HFFc6 (cell line): ENCODE measurements around the gene FILIP1L. TPM values are rescaled to one million over a fixed set of nuclear protein-coding genes. Genes with fewer than 3 reads are reported as not detected.

Experiments used
- DNase-seq: peaks from one replicate; pipeline ENCODE4 v3.0.0-alpha.2; 2018
- H3K27ac Mint-ChIP-seq: 2 replicates; pipeline ENCODE4 v1.8.0; 2020; ENCODE audit warnings: mild to moderate bottlenecking, mixed read lengths
- H3K27me3 Mint-ChIP-seq: 2 replicates; pipeline ENCODE4 v1.8.0; 2021; ENCODE audit warnings: mild to moderate bottlenecking, moderate library complexity, mixed read lengths; ENCODE audit not compliant: insufficient read depth
- H3K36me3 Mint-ChIP-seq: 2 replicates; pipeline ENCODE4 v1.8.0; 2021; ENCODE audit warnings: low read depth, mixed read lengths
- H3K4me1 Mint-ChIP-seq: 2 replicates; pipeline ENCODE4 v1.8.0; 2020; ENCODE audit warnings: low read depth, mixed read lengths
- H3K4me3 Mint-ChIP-seq: 2 replicates; pipeline ENCODE4 v1.8.0; 2020; ENCODE audit warnings: mild to moderate bottlenecking, moderate library complexity, mixed read lengths
- H3K9me3 Mint-ChIP-seq: 2 replicates; pipeline ENCODE4 v1.8.0; 2020; ENCODE audit warnings: mild to moderate bottlenecking, mixed read lengths
- total RNA-seq, 6 experiments: library from RNA; stranded (reverse); fragmentation: NEBNext Ultra II Directional; extraction: Animal tissue kit (Norgen Biotek cat#: 25700); gene quantifications; 2 replicates in 1 of 6; 3 replicates in 5 of 6; pipeline ENCODE4 v1.2.3, GENCODE V29; 2021
- TF ChIP-seq, protein P1 (sequence below): fragments of 200-600 bp; sonication (generic); IDR thresholded peaks from 2 replicates; pipeline ENCODE4 v1.5.0; 2021; ENCODE audit warnings: antibody characterized with exemption, mild to moderate bottlenecking

Gene FILIP1L
- total RNA-seq, 6 experiments from 2014 or later = 37.8 to 54.7 (median 48.2) TPM

DNA sequence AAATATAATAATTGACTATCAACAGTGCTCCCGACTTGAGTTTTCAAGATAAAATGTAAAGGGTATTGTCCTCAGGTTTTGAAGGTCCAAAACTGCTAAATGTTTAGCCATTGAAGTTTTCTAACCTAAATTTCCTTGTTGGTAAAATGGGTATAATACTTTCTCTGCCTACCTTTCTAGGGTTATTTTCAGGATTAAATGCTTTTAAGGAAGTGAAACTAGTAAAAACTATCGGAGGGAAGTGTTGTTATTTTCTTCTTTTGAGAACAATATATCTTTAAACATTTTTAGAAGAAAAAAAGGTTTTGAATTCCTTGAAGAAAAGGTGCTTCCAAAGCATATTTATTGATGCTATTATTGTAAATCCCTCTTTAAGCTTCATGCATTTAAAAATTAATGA is 67.3 kb downstream of the FILIP1L start:
- 0 out of 2 replicates have a peak, but pooled peaks cover 4% of the 10 kb centered on the region for H3K36me3 Mint-ChIP-seq
- no peaks in the 10 kb centered on the region for H3K27me3 Mint-ChIP-seq
- no peaks in the 10 kb centered on the region for H3K9me3 Mint-ChIP-seq
- H3K4me3 Mint-ChIP-seq = peak overlapping the region; percentile 62
- H3K27ac Mint-ChIP-seq = peak overlapping the region; percentile 57; the same call in 1 of the 2 replicates
- TF ChIP-seq, protein P1, sequence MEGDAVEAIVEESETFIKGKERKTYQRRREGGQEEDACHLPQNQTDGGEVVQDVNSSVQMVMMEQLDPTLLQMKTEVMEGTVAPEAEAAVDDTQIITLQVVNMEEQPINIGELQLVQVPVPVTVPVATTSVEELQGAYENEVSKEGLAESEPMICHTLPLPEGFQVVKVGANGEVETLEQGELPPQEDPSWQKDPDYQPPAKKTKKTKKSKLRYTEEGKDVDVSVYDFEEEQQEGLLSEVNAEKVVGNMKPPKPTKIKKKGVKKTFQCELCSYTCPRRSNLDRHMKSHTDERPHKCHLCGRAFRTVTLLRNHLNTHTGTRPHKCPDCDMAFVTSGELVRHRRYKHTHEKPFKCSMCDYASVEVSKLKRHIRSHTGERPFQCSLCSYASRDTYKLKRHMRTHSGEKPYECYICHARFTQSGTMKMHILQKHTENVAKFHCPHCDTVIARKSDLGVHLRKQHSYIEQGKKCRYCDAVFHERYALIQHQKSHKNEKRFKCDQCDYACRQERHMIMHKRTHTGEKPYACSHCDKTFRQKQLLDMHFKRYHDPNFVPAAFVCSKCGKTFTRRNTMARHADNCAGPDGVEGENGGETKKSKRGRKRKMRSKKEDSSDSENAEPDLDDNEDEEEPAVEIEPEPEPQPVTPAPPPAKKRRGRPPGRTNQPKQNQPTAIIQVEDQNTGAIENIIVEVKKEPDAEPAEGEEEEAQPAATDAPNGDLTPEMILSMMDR = no peak
- H3K4me1 Mint-ChIP-seq = peaks cover 65% of the 10 kb centered on the region
- no peak for DNase-seq

DNA sequence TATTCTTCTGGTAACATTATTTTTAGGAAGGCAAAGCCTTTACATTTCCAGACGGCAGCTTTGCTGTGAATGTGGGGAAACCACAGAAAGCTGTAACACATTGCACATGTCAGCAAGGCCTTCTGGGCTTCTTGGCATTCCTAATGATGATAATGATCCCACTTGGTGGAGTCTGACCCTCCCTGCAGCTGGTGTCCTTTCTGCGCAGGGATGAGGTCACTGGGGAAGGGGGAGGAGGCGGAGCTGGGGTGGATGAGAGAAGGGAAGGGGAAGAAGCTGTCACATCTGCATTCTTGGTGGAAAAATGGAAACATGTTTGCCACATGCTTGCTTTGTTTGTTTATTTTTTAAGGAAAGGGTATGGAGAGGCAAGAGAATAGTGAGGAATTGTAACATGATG is 68.6 kb downstream of the FILIP1L start:
- Mint-ChIP-seq H3K36me3 (0 out of 2 replicates have a peak, but pooled peaks cover 4% of the 10 kb centered on the region), H3K4me3 (peak overlapping the region; percentile 42), H3K4me1 (peaks cover 78% of the 10 kb centered on the region), H3K9me3 (no peaks in the 10 kb centered on the region), H3K27ac (peak overlapping the region; percentile 47; the same call in 1 of the 2 replicates), H3K27me3 (no peaks in the 10 kb centered on the region)
- DNase-seq = peak; percentile 76
- TF ChIP-seq, protein P1 = no peak

DNA sequence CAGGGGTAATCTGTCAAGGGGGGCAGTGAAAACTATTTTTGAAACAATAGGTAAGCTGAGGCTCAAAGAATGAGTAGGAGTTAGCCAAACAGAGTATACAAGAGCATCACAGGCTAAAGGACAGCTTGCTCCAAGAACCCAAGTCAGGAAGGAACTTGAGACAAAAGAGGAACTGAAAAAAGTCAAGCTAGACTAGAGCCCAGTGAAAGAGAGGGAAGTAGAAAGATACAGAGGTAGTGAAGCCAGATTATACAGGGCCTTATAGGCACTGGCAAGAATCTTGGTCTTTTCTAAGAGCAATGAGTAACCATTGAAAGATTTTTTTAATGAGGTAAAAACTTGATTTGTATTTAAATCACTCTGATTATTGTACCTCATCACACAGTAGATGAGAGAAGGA is 69.9 kb downstream of the FILIP1L start:
- Mint-ChIP-seq H3K36me3 (0 out of 2 replicates have a peak, but pooled peaks cover 8% of the 10 kb centered on the region), H3K9me3 (no peaks in the 10 kb centered on the region), H3K27me3 (no peaks in the 10 kb centered on the region), H3K4me1 (peaks cover 88% of the 10 kb centered on the region), H3K4me3 (no peak overlapping the region), H3K27ac (no peak overlapping the region)
- TF ChIP-seq, protein P1 = no peak
- no peak for DNase-seq

DNA sequence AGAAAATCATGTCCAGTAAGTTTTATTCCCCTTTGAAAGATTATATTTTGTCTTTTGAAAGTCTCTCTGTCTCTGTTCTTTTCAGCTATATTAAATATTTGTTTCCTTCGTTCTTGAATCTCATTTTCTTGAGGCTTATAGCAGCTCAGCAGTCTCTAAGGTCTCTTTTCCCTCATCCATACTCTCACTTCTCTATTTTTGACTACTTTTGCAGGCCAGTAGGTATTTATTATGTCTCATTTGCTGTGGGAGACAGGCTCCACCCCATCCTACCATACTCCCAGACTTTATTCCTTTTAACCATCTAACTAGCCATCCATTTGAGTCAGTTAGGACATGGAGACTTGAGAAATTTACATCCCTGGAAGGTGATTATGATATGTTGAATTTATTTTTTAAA is 71.0 kb downstream of the FILIP1L start:
- no peaks in the 10 kb centered on the region for H3K9me3 Mint-ChIP-seq
- H3K27me3 Mint-ChIP-seq = no peaks in the 10 kb centered on the region
- H3K27ac Mint-ChIP-seq = peak overlapping the region; percentile 97
- 0 out of 2 replicates have a peak, but pooled peaks cover 8% of the 10 kb centered on the region for H3K36me3 Mint-ChIP-seq
- no peak for DNase-seq
- H3K4me3 Mint-ChIP-seq = peak overlapping the region; percentile 75; the same call in 1 of the 2 replicates
- peaks cover 86% of the 10 kb centered on the region for H3K4me1 Mint-ChIP-seq
- TF ChIP-seq, protein P1 = no peak

DNA sequence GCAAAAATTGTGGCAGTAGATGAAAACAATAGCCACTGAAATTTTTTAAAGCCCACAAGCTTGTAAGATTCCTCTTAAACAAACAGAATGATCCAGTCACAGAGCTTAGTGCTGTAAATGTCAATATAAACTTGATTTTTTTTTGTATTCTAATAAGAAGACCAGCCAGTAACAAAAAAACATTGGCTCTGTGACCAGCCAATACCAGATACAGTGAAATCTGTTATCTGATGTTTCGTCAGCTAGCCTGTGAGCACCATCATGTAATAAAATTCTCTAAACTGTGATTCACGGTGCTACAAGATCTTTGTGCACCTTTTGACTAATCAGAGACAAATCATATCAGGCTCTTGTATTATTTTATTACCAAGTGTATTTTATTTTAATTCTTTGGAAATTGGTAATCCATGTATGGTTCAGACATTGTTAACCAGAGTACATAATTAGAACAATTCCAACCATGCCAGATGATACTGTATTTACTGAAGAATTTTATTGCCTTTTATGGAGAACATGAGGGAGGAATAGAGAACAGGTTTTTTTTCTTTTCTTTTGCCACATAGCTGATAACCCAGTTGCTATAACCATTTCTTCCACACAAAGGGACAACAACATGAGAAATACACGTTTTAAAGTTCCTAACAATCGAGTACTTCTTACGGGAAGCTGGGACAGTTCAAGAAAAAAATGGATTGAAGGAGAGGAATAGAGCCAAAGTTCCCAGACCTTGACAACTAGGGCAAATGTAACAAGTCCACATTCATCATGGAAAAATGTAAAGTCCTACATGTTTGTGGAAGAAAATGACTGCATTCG is 71.9 kb downstream of the FILIP1L start:
- H3K4me1 Mint-ChIP-seq = peaks cover 77% of the 10 kb centered on the region
- TF ChIP-seq, protein P1 = no peak
- peak overlapping the region; percentile 75 for H3K4me3 Mint-ChIP-seq
- H3K36me3 Mint-ChIP-seq = 0 out of 2 replicates have a peak, but pooled peaks cover 8% of the 10 kb centered on the region
- H3K9me3 Mint-ChIP-seq = no peaks in the 10 kb centered on the region
- DNase-seq = peak; percentile 91
- peak overlapping the region; percentile 97 for H3K27ac Mint-ChIP-seq
- H3K27me3 Mint-ChIP-seq = no peaks in the 10 kb centered on the region
